HG03520 (cell line): ENCODE data around the gene ZNF764.
"Not testable (repeated sequence)": the region's sequence is repeated elsewhere in the genome, so short reads cannot be mapped to it uniquely, and the experiment has no call there.

Source experiments
- ATAC-seq: cut with Tn5 transposase; IDR thresholded peaks from one replicate; pipeline ENCODE4 v1.9.1; 2021; ENCODE audit warnings: mild to moderate bottlenecking, moderate library complexity; ENCODE audit not compliant: unreplicated experiment

The ZNF764 gene

GRCh38 chr16:30551781-30552180 is 6.4 kb downstream of the ZNF764 start:
- ATAC-seq, result no peak

GRCh38 chr16:30548416-30549253 is 9.5 kb downstream of the ZNF764 start:
- ATAC-seq, result no peak

GRCh38 chr16:30546115-30546514 is 12.1 kb downstream of the ZNF764 start:
- ATAC-seq, result no peak

- ATAC-seq, result no peak
Observed at GRCh38 chr16:30543067-30543466, 15.1 kb downstream of the ZNF764 start.

- ATAC-seq, result no peak
Observed at GRCh38 chr16:30541502-30542329, 16.5 kb downstream of the ZNF764 start.

GRCh38 chr16:30540916-30541464 is 17.2 kb downstream of the ZNF764 start:
- ATAC-seq, result not testable (repeated sequence)

- not testable (repeated sequence) for ATAC-seq
Observed at GRCh38 chr16:30539986-30540526, 18.1 kb downstream of the ZNF764 start.

GRCh38 chr16:30539000-30539964 is 18.9 kb downstream of the ZNF764 start:
- no peak for ATAC-seq

GRCh38 chr16:30536391-30537024 is 21.7 kb downstream of the ZNF764 start:
- ATAC-seq, result not testable (repeated sequence)

- peak; percentile 50 for ATAC-seq
Observed at GRCh38 chr16:30535777-30536190, 22.4 kb downstream of the ZNF764 start.

GRCh38 chr16:30535106-30535776 is 22.9 kb downstream of the ZNF764 start:
- ATAC-seq, result no peak

- ATAC-seq, result peak; percentile 43
Observed at GRCh38 chr16:30534368-30535105, 23.6 kb downstream of the ZNF764 start, which contains the start of gene ZNF747. ZNF747 (minus strand) TSS chr16:30534858; CDS start chr16:30534679, 179 bp downstream.

- peak; percentile 12 for ATAC-seq
Observed at GRCh38 chr16:30533748-30534367, 24.3 kb downstream of the ZNF764 start.

GRCh38 chr16:30533146-30533522 is 25.0 kb downstream of the ZNF764 start:
- no peak for ATAC-seq

GRCh38 chr16:30532285-30533145 is 25.7 kb downstream of the ZNF764 start:
- ATAC-seq, result no peak

GRCh38 chr16:30530163-30531037 is 27.8 kb downstream of the ZNF764 start:
- no peak for ATAC-seq
